ENCODE results near the gene PLEKHG7. TPM values are rescaled to one million over a fixed set of nuclear protein-coding genes. Genes with fewer than 3 reads are reported as not detected.
"Not testable (repeated sequence)": the region's sequence is repeated elsewhere in the genome, so short reads cannot be mapped to it uniquely, and the experiment has no call there.

PLEKHG7 gene
- total RNA-seq, 1 donor from 2014 or later, result not detected

GRCh38 chr12:92784356-92784755 lies 81.6 kb downstream of the PLEKHG7 start:
- FAIRE-seq (no peak), DNase-seq (ENCODE audit: low read depth) (peak; percentile 71)
- Histone ChIP-seq H3K27me3 (ENCODE audit: control insufficient read depth, insufficient read depth, low read length) (no peaks in the 10 kb centered on the region), H3K4me3 (ENCODE audit: low read depth, low read length) (no peak overlapping the region), H3K36me3 (ENCODE audit: control insufficient read depth, insufficient read depth, low read length) (peaks cover 3% of the 10 kb centered on the region)
- no peak for TF ChIP-seq CTCF (IDR thresholded peaks at IDR 0.05; ENCODE audit: insufficient read depth, low read length, severe bottlenecking)

GRCh38 chr12:92784797-92785562 lies 82.2 kb downstream of the PLEKHG7 start:
- H3K4me3 ChIP-seq (ENCODE audit: low read depth, low read length), result no peak overlapping the region
- H3K27me3 ChIP-seq (ENCODE audit: control insufficient read depth, insufficient read depth, low read length), result no peaks in the 10 kb centered on the region
- no peak for FAIRE-seq
- H3K36me3 ChIP-seq (ENCODE audit: control insufficient read depth, insufficient read depth, low read length), result peaks cover 3% of the 10 kb centered on the region
- DNase-seq (ENCODE audit: low read depth), result peak; percentile 83
- TF ChIP-seq CTCF (IDR thresholded peaks at IDR 0.05; ENCODE audit: insufficient read depth, low read length, severe bottlenecking), result peak; percentile 43

GRCh38 chr12:92785563-92785950 lies 82.8 kb downstream of the PLEKHG7 start:
- TF ChIP-seq CTCF (IDR thresholded peaks at IDR 0.05; ENCODE audit: insufficient read depth, low read length, severe bottlenecking), result no peak
- Histone ChIP-seq H3K27me3 (ENCODE audit: control insufficient read depth, insufficient read depth, low read length) (no peaks in the 10 kb centered on the region), H3K4me3 (ENCODE audit: low read depth, low read length) (no peak overlapping the region), H3K36me3 (ENCODE audit: control insufficient read depth, insufficient read depth, low read length) (peaks cover 3% of the 10 kb centered on the region)
- FAIRE-seq (no peak), DNase-seq (ENCODE audit: low read depth) (no peak)

- peaks cover 2% of the 10 kb centered on the region for H3K36me3 ChIP-seq (ENCODE audit: control insufficient read depth, insufficient read depth, low read length)
- no peak for FAIRE-seq
- no peak for TF ChIP-seq CTCF (IDR thresholded peaks at IDR 0.05; ENCODE audit: insufficient read depth, low read length, severe bottlenecking)
- no peak overlapping the region for H3K4me3 ChIP-seq (ENCODE audit: low read depth, low read length)
- peak; percentile 27 for DNase-seq (ENCODE audit: low read depth)
- H3K27me3 ChIP-seq (ENCODE audit: control insufficient read depth, insufficient read depth, low read length), result no peaks in the 10 kb centered on the region
These were observed 83.3 kb downstream of the PLEKHG7 start for GRCh38 chr12:92786045-92786444.

GRCh38 chr12:92794356-92794755 lies 91.6 kb downstream of the PLEKHG7 start:
- not testable (repeated sequence) for H3K36me3 ChIP-seq (ENCODE audit: control insufficient read depth, insufficient read depth, low read length); H3K27me3 ChIP-seq (ENCODE audit: control insufficient read depth, insufficient read depth, low read length); H3K4me3 ChIP-seq (ENCODE audit: low read depth, low read length); FAIRE-seq; DNase-seq (ENCODE audit: low read depth)

DNA sequence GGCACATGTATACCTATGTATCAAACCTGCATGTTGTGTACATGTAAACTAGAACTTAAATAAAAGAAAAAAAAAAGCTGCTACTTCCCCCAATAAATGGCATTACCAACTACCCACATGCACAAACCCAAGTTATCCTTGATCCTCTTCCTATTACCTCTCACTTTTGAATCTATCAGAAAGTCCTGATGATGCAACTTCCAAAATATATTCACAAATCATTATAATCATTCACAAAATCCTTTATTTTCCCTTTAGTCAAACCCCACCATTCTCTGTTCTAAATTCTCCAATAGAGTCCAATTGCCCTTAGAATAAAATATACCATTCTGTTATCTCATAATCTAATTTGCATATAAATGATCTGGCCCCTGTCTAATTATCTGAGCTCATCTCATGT lies 92.0 kb downstream of the PLEKHG7 start:
- Histone ChIP-seq H3K27me3 (ENCODE audit: control insufficient read depth, insufficient read depth, low read length) (no peaks in the 10 kb centered on the region), H3K4me3 (ENCODE audit: low read depth, low read length) (no peak overlapping the region), H3K36me3 (ENCODE audit: control insufficient read depth, insufficient read depth, low read length) (no peaks in the 10 kb centered on the region)
- no peak for DNase-seq (ENCODE audit: low read depth)
- TF ChIP-seq CTCF (IDR thresholded peaks at IDR 0.05; ENCODE audit: insufficient read depth, low read length, severe bottlenecking), result no peak
- FAIRE-seq, result no peak
